Dermis microvascular lymphatic vessel endothelial cell (primary cell): ENCODE measurements around the gene AZU1. TPM values are rescaled to one million over a fixed set of nuclear protein-coding genes. Genes with fewer than 3 reads are reported as not detected.
"Not testable (repeated sequence)": the region's sequence is repeated elsewhere in the genome, so short reads cannot be mapped to it uniquely, and the experiment has no call there.

Experiments
- DNase-seq, 2 donors: peaks; one replicate each; pipeline versions ENCODE4 v3.0.0 to v3.0.0-alpha.2; 2010; ENCODE audit warnings: low read depth in 2 of 2
- total RNA-seq: library from RNA; depleted of rRNA; stranded (reverse); fragments of >200 nt; gene quantifications from 2 replicates; pipeline ENCODE4 v1.2.1, GENCODE V29; 2014

The AZU1 gene
- total RNA-seq, 1 donor from 2014 or later: not detected

DNA sequence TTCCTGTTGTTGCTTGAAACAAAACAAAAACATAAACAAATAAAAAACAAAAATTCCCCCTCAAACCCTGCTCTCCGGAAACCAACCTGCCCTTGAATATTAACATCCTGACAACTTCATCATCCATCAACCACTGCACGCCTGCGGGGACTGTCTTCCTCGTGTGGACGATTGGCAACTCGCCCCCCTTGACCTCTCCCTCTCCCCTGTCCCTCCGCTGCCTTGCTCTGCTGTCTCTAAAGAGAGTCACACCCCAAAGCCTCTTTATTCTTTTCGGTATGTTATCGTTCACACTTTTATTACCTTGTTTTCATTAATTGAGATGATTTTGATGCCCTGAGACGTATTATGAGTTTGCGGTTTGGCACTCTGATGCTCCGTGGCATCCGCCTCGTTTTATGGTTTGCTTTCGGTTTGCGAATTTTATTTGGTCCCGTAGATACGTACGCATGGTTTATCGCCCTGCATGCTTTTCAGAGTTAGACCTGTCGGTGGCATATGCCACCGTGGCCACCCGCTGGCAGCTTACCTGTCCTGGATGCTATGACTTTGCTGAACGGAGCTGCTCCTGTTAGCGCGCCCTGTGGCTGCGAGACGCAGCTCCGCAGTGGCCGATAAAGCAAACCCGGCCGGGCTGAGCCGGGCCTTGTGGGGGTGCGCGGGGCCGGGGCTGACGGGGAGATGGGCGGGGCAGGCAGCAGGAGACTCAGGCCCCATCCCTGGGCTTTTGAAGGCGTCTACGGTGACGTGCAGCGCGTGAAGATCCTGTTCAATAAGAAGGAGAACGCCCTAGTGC, 19.8 kb upstream of the AZU1 start:
- no peak for DNase-seq

DNA sequence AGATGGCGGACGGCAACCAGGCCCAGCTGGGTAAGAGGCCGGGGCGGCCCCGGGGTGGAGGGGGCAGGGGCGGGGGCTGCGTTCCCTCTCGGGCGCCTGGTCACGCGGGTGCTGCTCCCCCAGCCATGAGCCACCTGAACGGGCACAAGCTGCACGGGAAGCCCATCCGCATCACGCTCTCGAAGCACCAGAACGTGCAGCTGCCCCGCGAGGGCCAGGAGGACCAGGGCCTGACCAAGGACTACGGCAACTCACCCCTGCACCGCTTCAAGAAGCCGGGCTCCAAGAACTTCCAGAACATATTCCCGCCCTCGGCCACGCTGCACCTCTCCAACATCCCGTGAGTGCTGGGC, 19.2 kb upstream of the AZU1 start:
- no peak for DNase-seq

DNA sequence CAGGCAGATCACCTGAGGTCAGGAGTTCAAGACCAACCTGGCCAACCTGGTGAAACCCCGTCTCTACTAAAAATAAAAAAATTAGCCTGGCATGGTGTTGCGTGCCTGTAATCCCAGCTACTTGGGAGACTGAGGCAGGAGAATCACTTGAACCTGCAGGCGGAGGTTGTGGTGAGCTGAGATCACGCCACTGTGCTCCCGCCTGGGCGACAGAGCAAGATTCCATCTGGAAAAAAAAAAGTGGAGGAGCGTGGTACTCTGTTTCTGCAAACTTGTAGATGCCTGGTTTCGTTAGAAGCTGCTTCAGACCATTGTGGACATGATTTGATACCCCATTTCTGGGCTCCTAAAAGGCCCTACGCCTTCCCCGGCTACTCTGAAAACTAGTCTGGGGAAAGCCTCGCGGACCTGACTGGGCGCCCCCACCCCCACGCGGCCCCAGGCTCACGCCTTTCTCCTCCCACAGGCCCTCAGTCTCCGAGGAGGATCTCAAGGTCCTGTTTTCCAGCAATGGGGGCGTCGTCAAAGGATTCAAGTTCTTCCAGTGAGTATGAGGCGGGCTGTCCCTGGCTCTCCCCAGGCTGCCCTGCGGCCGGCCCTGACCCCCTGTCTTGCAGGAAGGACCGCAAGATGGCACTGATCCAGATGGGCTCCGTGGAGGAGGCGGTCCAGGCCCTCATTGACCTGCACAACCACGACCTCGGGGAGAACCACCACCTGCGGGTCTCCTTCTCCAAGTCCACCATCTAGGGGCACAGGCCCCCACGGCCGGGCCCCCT, 17.4 kb upstream of the AZU1 start:
- DNase-seq: no peak

DNA sequence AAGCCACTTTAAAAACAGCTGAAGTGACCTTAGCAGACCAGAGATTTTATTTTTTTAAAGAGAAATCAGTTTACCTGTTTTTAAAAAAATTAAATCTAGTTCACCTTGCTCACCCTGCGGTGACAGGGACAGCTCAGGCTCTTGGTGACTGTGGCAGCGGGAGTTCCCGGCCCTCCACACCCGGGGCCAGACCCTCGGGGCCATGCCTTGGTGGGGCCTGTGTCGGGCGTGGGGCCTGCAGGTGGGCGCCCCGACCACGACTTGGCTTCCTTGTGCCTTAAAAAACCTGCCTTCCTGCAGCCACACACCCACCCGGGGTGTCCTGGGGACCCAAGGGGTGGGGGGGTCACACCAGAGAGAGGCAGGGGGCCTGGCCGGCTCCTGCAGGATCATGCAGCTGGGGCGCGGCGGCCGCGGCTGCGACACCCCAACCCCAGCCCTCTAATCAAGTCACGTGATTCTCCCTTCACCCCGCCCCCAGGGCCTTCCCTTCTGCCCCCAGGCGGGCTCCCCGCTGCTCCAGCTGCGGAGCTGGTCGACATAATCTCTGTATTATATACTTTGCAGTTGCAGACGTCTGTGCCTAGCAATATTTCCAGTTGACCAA, 16.7 kb upstream of the AZU1 start:
- no peak for DNase-seq

GRCh38 chr19:811506-812048, 16.1 kb upstream of the AZU1 start:
- DNase-seq: no peak

- DNase-seq: no peak
These were observed 15.4 kb upstream of the AZU1 start for GRCh38 chr19:812049-812746.

GRCh38 chr19:812747-813218, 14.9 kb upstream of the AZU1 start:
- no peak for DNase-seq

GRCh38 chr19:813219-814151, 14.2 kb upstream of the AZU1 start:
- DNase-seq: no peak

GRCh38 chr19:814152-815078, 13.2 kb upstream of the AZU1 start:
- no peak for DNase-seq

DNA sequence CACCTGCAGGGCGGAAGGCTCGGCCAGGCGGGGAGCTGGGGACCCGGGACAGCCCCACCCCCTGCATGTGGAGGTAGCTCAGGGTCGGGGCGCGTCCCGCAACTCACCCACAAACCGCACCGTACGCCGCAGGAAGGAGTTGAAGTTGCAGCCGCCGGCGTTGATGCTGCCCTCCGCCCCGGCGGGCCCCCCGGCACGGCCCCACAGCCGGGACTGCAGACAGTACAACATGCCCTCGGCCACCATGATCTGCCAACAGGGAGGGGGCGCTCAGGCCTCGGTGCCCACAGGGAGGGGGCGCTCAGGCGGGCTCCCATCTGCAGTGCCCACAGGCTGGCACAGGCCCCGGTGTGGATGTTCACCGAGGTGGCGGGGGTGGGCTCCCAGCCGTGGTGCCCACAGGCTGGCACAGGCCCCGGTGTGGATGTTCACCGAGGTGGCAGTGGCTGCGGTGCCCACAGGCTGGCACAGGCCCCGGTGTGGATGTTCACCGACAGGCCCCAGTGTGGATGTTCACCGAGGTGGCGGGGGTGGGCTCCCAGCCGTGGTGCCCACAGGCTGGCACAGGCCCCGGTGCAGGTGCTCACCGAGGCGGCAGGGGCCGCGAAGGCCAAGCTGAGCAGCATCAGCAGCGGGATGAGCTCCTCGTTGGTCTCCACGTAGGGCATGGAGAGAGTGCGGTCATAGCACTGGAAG, 12.4 kb upstream of the AZU1 start:
- DNase-seq: no peak

- no peak for DNase-seq
These were observed 11.7 kb upstream of the AZU1 start for GRCh38 chr19:815775-816499.

DNA sequence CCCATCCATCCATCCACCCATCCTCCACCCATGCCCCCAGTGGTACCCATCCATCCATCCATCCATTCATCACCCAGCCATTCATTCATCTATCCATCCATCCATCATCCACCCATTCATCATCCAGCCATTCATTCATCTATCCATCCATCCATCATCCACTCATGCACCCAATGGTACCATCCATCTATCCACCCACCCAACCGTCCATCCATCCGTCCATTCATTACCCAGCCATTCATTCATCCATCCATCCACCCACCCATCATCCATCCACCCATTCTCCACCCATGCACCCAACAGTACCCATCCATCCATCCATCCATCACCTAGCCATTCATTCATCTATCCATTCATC, 11.2 kb upstream of the AZU1 start:
- DNase-seq: no peak

- DNase-seq: not testable (repeated sequence)
These were observed 7.4 kb upstream of the AZU1 start for GRCh38 chr19:820212-820611.

GRCh38 chr19:821231-821824, 6.3 kb upstream of the AZU1 start:
- no peak for DNase-seq

DNA sequence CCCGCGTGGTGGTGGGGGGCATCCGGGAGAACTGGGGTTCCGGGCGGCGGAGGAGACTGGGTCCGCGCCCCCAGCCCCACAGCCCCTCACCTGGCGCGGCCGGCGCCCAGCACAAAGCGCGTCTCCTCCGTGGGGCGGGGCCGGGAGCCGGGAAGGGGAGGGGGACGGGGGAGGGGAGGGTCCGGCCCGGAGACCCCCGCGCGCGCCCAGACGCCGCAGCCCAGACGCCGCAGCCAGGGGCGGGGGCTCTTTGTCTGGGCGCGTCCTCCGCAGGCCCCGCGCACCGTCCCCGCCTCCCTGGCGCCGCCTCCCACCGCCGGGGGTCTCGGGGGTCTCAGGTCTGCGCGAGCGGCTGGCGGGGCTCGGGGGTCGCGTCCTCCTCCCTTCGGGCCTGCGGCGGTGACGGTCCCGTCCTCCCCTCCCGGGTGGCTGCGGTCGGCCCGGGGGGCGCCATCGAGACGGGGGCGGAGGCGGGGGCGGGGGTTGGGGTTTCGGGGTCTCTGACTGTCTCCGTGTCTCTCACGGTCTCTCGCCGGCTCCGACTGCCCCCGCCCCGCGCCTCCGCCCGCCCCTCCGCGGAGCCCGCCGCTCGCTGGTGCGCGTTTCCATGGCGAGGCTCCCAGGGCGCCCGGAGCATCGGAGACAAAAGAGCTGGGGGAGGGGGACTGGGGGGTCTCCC, 5.7 kb upstream of the AZU1 start, which contains the start of gene PLPPR3:
PLPPR3 (minus strand) TSS at position 131 of the 679 bp plus-strand sequence. CDS start 396 bp downstream, outside the sequence.
- no peak for DNase-seq

- DNase-seq: no peak
These were observed 4.0 kb upstream of the AZU1 start for GRCh38 chr19:823565-824121.

GRCh38 chr19:824885-825284, 2.8 kb upstream of the AZU1 start:
- no peak for DNase-seq
